GM18498 (cell line): ENCODE measurements around the gene PTGFR.

Experiments used
- ATAC-seq: cut with Tn5 transposase; IDR thresholded peaks from one replicate; pipeline ENCODE4 v1.9.1; 2021; ENCODE audit warnings: mild to moderate bottlenecking, moderate library complexity; ENCODE audit not compliant: unreplicated experiment

The PTGFR gene

GRCh38 chr1:78490861-78491450 is at the start of gene PTGFR:
TSS of gene PTGFR (plus strand) at chr1:78490974. CDS start at chr1:78492744, 1,770 bp downstream.
- ATAC-seq: no peak

DNA sequence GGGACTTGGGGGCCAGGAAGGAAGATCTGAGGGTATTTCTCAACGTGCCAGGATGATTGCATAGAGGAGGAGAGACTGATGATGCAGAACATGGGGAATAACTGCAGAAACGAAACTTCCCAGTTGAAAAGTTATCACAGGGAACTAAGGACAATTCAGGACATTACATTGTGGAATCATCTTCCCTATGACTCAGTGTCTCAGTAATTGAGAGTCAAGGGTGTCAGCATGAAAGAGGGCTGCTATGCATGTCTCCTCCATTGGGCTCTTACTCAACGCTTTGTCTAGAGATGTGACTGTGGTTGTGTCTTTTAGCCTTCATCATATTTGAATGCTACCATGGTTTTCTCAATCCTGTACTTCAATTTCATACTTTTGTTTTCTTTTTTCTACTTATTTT is 48.9 kb upstream of the PTGFR start:
- no peak for ATAC-seq

DNA sequence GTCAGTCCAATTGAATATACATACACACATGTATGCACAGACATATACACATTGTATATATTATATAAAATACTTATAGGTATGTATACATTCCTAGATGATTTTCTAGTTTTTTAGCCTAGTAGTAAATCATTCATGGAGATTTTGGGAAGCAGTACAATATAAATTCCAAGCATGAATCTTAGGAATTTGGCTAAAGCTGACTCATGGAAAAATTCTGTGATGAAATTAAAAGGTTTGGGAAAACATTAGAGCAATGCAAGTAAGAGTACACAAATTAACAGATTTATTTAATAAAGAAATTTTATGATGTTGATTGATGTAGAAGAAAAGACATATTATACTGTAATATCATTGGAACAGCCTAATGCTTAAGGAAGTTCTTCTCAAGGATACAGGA is 43.7 kb upstream of the PTGFR start:
- ATAC-seq: no peak

- no peak for ATAC-seq
Observed at GRCh38 chr1:78464449-78464891, 26.3 kb upstream of the PTGFR start.

GRCh38 chr1:78465143-78465542 is 25.6 kb upstream of the PTGFR start:
- no peak for ATAC-seq

GRCh38 chr1:78468521-78468920 is 22.3 kb upstream of the PTGFR start:
- ATAC-seq: no peak

DNA sequence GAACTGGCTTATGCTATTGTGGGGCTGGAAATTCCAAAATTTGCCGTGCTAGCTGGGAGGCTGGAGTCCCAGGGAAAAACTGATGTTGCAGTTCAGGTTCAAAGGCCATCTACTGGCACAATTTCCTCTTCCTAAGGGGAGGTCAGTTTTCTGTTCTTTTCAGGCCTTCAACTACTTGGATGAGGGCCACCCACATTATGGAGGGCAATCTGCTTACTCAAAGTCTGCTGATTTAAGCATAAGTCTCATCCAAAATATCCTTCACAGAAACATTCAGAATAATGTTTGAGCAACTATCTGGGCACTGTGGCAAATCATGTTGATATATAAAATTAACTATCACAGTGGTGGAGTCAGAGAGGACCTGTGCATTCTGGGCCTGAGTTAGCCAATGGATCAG is 21.2 kb upstream of the PTGFR start:
- ATAC-seq: no peak

- ATAC-seq: no peak
Observed at GRCh38 chr1:78471890-78472620, 18.7 kb upstream of the PTGFR start.

GRCh38 chr1:78472851-78473496 is 17.8 kb upstream of the PTGFR start:
- no peak for ATAC-seq

GRCh38 chr1:78474092-78474491 is 16.7 kb upstream of the PTGFR start:
- ATAC-seq: no peak

DNA sequence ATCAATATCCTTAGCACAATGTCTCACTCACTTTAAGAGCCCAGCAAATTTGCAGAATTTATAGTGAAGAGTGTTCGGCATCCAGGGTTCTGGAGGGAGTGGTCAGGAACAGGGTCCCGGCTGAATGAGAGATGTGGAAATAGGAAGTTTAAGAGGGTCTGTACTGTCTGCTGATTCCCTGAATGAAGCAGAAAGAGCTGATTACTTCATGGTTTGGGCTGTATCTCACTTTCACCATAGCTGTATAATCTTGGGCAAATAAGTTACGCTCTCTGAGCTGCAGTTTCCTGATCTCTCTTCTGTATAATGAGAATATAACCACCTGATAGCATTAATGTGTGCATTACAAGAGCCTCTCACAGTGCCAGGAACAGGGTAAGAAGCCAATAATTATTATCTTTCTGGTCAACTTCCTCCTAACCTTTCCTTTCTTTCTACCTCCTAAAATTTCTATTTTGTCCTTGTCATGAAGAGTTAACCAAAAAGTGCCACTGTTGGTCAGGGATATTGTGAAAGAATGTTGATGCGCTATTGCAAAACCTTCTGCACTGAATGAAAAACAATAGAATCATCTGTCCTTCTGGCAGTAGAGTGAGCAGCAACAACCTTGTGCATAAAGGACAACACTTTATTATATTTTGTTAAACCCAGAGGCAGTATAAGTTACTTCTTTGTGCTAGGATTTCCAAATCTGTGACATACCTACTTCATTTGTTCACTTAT is 14.7 kb upstream of the PTGFR start:
- no peak for ATAC-seq

- no peak for ATAC-seq
Observed at GRCh38 chr1:78483903-78484302, 6.9 kb upstream of the PTGFR start.

GRCh38 chr1:78491451-78492071 is 787 bp downstream of the PTGFR start:
- ATAC-seq: no peak

DNA sequence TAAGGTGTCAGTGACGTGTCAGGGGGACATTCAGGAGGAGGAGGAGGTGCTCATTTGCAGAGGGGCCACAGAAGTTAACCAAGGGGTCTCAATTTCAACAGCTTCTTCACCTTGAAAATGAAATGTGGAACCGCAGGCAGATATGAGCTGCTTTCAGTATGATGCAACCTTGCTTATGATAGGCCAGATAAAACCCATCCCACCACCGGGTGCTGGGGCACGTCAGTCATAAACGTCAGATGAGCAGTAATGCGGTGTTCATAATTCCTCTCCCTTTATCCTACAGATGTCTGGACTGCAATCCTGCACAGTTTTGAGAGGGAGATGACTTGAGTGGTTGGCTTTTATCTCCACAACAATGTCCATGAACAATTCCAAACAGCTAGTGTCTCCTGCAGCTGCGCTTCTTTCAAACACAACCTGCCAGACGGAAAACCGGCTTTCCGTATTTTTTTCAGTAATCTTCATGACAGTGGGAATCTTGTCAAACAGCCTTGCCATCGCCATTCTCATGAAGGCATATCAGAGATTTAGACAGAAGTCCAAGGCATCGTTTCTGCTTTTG is 1.7 kb downstream of the PTGFR start:
- ATAC-seq: no peak

DNA sequence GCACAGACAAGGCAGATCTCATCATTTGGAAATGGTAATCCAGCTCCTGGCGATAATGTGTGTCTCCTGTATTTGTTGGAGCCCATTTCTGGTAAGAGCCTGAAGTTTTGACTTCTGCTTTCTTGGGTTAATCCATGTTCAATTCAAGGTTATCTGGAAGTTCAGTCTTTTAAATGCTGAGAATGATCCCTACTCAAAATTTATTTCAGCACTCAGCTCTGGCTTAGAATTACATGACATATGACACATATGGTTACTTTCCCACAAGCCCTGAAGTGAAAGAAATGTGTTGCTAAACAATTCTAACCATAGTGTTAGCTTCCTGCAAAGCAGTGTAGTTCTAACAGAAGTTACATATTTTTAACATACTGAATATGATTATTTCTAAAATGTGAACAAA is 2.7 kb downstream of the PTGFR start:
- no peak for ATAC-seq

DNA sequence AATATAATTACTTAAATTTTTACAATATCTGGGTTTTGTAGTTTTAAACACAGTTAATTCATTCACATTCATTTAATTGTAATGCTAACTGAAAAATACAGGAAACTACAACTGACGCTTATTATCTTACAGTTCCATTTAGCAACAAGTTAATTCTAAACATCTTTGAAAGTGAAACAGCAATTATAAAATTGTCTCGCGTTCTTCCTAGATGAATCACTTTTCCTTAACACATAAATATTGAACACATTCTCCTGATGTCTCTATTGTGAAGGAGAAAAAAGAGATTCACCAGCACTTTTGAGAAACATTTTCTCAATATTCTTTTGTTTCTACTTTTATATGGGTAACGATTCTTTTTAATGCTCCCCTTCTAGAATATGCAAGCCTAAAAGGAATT is 6.4 kb downstream of the PTGFR start:
- ATAC-seq: no peak

GRCh38 chr1:78500529-78500928 is 9.8 kb downstream of the PTGFR start:
- no peak for ATAC-seq

- ATAC-seq: no peak
Observed at GRCh38 chr1:78501203-78501602, 10.4 kb downstream of the PTGFR start.

GRCh38 chr1:78511334-78511733 is 20.6 kb downstream of the PTGFR start:
- ATAC-seq: no peak

GRCh38 chr1:78516716-78517115 is 25.9 kb downstream of the PTGFR start:
- ATAC-seq: no peak

DNA sequence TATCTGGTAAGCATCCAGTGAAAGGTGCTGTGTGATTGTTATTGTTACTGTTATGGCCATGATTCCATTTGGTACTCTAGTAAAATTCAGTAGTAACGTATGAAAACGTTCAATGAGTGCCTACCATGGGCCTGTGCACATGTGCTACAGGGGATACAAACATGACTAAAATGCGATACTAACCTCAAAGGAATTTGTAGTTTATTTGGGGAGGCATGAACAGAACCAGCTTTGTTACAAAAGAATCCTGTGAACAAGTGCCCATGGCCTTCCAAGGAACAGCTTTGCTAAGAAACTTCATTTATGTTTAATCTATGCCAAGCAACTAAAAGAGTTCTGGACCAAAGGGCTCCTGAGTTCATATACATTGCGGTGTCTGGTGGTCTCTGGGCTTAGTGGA is 28.7 kb downstream of the PTGFR start:
- ATAC-seq: no peak
